GM19025 (cell line): ENCODE data around the gene C10orf120.

Experiments
- ATAC-seq: cut with Tn5 transposase; IDR thresholded peaks from one replicate; pipeline ENCODE4 v1.9.1; 2021; ENCODE audit warnings: mild to moderate bottlenecking, low read depth, moderate library complexity; ENCODE audit not compliant: unreplicated experiment

The C10orf120 gene

GRCh38 chr10:122663516-122664130 is 36.0 kb downstream of the C10orf120 start:
- no peak for ATAC-seq

DNA sequence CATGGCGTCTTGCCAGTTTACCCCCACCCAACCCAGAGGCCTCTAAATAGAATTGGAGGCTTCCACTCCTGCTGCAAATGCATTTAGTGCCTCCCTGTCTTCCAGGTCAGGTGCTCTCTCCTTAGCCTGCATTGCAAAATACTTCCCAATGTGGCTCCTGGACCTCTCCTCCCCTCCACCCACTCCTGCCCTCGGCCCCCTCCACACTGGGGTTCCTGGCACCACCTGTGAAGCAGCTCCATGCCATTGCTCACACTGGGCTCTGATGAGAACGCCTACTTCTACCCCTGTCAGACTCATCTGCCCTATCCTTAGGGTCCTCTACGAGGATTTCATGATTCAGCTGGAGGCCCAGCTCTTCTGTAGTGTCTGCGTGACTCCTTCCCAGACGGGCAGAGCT is 37.4 kb downstream of the C10orf120 start:
- ATAC-seq: no peak

DNA sequence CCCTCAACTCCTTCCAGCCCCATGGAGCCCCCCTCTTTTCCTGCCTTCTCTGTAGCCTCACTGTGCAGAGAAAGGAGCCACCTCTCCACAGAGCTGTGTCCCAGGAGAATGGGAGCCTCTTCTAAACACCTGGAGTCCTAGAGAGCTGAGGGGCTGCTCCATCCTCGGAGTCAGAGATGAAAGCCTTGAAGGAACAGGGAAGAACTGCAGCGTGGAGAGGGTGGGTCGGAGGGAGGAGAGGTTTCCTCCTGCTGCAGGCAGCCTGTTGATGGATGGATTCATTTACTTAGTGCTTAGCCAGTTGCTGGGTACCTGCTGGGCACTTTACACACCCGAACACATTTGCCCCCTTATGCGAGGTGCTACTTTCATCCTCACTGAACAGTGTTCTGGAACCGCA is 39.0 kb downstream of the C10orf120 start:
- ATAC-seq: no peak

DNA sequence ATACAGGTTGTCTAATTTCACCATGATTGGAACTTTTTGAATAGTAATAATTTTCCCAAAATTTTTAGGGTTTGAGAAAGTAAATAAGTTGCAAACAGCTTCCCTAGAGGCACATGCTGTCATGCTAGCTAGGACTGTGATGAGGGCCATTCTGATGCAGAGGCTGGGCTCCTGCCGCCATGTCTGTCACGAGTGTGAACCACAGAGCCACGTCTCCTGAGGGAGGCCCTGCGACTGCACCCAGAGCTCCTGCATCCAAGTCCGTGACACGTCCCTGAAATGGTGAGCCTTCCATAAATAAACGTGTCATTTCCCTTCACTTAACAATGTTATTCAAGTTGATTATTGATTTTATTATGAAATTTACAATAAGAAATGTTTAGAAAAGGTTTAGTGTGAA is 40.0 kb downstream of the C10orf120 start:
- no peak for ATAC-seq

DNA sequence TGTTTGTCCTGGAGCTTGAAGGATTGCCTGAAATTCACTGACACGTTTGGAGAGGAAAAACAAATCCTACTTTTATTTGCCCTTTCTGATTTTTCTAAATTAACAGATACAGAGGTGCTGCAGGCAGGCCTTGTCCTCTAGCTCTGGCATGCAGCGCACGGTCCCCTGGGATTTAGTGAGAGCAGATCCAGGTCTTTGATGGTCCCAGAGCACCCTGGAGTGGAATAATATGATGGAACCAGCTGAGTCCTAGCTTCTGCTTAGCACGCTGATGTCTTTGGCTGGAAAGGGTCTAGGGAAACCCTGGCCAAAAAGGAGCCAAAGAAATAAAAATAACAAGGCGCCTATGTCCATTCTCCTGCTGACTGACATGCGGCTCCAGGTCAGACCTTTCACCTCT is 40.5 kb downstream of the C10orf120 start:
- ATAC-seq: no peak

DNA sequence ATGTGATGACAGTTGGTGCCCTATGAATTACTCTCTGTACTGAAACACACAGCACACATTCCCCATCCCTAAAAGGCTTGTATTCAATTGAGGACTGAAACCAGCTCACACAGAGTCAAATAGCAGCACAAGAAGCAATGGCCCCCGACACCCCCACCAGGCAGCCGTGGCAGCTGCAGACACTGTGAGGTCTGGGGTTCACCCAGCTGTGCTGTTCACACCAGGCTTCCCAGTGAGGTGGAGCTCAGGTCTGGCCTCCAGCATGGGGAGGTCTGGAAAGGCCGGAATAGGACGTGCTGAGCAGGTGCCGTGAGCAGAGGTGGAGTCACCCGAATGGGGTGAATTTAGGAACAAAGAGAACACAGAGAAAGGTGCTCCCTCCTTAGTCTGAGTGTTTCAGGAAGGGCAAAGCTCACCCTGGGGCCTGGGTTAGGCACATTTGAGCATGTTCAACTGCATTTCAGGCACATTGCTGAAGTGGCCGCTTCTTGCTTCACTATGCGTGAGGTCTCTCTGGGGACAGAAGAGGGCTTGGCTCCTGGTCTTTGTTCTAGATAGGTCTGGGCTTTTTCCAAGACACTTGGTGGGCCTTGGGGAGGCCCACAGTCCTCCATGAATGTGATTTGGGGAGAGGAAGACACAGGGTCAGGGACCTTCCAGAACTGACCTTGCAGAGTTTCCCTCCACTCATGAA is 41.1 kb downstream of the C10orf120 start:
- ATAC-seq: no peak

DNA sequence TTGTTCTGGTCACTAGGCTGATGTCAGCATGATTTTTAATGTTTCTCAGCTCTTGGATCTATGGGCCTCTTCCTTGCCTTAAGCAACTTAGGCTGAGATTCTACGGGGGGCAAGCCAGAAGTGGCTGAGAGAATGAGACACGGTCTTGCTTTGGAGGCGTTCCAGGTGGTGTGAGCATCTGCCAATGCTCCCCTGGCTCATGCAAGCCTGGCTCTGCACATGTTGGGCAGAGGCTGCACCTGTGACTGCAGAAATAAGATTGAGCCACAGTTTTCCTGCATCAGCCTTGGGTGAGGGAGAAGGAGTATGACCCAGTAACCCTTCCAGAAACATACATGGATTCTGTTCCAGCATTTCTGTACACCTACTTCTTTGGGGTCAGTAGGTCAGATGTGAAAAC is 41.9 kb downstream of the C10orf120 start:
- no peak for ATAC-seq

GRCh38 chr10:122657255-122657654 is 42.4 kb downstream of the C10orf120 start:
- ATAC-seq: no peak

- no peak for ATAC-seq
These were observed 42.9 kb downstream of the C10orf120 start for GRCh38 chr10:122656741-122657140.

DNA sequence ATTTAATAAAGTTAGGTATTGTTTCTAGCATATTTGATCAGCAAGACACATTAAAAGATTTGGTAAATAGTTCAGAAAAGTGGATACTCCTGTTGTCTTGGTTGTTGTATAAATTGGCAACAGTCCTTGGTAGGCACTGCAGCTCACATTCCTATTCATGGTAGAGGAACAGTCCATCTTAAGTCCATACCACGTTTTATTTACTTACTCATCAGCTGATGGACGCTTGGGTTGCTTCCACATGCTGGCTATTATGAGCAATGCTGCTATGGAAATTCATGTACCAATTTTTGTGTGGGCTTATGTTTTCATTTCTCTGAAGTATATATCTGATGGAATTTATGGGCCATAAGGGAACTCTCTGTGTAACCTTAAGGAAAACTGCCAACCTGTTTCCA is 43.3 kb downstream of the C10orf120 start:
- no peak for ATAC-seq

DNA sequence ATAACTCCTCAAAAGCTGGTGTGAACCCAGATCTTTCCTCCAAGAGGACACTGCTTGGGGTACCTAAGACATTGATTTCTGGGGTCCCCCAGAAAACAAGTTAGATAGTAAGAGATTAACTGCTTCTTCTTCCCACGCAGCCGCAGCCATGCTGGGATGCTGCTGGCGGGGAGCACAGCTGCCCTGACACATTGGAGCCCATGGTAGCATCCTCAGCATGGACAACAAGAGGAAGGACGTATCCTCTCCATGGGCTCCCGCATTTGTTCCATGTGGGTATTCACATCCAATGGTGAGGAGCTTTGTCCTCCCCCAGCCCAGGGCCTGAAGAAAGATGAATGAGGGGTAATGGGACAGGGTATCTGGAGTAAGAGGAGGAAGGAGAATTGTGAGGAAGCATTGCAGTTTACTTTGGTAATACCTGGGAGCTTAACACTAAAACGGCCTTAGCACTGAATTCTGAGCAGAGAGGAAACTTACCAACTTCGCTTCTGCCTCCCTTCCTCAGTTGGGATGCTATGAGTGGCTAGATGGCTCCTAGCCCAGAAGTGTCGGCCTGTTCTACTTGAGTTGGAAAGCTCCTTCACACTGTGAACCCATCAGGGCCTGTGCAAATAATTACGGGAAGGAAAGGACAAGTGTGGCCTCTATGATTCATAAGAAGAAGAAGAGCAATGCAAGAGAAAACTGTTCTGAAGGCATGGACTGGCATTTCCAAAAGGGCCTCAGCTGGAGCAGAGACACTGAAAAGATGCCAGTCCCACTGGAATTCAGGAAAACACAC is 43.9 kb downstream of the C10orf120 start:
- no peak for ATAC-seq

DNA sequence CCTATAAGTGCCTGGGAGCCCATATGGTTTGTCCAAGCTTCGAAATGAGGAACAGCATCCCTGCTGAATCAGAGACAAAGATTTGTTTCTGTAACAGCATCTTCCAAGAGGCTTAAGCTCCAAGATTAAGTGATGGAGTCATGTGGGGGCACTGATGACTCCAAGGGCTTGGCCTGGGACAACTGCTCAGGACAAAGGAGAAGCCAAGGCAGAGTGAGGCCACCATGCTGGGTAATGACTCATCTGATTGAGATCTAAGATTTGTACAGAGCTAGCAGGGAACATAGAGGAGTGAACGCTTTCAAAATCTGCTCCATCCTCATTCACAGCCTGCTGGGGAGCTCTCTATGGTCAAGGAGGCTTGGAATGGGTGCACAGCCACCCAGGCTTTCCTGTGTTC is 49.3 kb downstream of the C10orf120 start:
- no peak for ATAC-seq

DNA sequence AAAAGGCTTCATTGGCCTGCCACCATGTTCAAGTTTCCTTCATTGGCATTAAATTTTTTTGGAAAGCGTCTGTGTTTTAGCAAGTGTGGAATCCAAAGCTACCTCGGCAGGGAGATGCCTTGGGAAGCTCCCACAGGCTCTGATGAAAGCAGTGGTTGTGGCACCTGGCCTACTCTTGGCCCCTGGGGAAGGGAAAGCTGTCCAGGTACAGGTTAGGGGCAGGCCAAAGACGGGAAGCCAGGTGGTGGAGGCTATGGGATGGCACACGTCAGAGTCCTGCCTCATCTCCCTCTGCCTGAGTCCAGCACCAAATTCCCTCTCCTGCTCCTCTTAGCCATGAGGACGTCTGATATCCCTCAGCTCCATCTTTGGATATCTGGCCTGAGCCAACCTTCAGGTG is 49.7 kb downstream of the C10orf120 start:
- ATAC-seq: no peak

DNA sequence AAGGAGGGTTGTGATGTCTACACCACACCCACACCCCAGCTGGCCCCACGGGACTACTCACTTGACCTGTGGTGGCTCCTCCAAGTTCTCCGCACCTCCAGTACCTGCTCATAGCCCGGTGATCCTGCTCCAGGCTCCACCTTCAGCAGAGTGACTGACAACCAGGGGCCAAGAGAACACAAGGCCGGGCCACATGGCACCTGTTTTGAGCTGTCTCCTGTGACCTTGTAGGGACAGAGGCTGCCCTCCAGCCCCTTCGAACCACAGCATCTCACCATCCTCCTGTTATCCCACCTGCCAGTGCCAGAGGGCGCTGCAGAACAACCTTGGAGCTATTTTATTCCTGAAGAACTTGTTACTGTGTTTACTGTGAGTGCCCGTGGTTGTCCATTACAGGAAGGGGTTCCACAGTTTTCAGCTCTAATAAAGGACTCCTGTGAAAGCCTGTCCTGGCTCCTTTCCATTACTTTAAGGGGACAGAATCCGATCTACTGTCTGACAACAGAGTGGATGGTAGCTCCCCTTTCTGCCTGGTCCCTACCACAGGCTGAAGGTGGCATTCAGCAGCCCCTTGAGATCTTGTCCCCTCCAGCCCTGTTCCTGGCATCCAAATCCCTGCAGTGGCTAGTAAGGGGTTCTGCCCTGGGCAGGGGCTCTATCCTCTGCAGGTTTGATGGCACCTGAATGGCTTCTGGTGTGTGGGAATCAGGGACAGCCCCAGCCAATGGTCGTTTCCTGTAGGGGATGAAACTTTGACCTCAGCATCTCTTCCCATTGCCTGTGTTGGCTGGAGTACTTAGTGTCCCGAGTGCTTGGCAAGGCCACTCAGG is 50.8 kb downstream of the C10orf120 start:
- no peak for ATAC-seq
